Subcutaneous abdominal adipose tissue (tissue), 5 donors: ENCODE results near the gene ZNF444.

Experiments
- H3K27ac ChIP-seq: one replicate; pipeline ENCODE4 v1.7.0; 2013; ENCODE audit warnings: low read depth, mild to moderate bottlenecking, inconsistent platforms, low read length, moderate library complexity
- H3K27me3 ChIP-seq, 5 donors: one replicate each; pipeline ENCODE4 v1.7.0; 2013; ENCODE audit warnings: low read length in 5 of 5, inconsistent platforms in 1 of 5; ENCODE audit not compliant: control insufficient read depth in 5 of 5, insufficient read depth in 4 of 5
- H3K36me3 ChIP-seq, 5 donors: one replicate each; pipeline ENCODE4 v1.7.0; 2013; ENCODE audit warnings: low read length in 5 of 5; ENCODE audit not compliant: control insufficient read depth in 5 of 5, insufficient read depth in 5 of 5
- H3K4me1 ChIP-seq, 5 donors: one replicate each; pipeline ENCODE4 v1.7.0; 2013; ENCODE audit warnings: low read length in 5 of 5, mild to moderate bottlenecking in 3 of 5, moderate library complexity in 1 of 5; ENCODE audit not compliant: control insufficient read depth in 5 of 5, insufficient read depth in 5 of 5
- H3K4me3 ChIP-seq, 5 donors: one replicate each; pipeline ENCODE4 v1.7.0; 2013; ENCODE audit warnings: low read length in 5 of 5, low read depth in 1 of 5
- H3K9ac ChIP-seq, 5 donors: one replicate each; pipeline ENCODE4 v1.7.0; 2013; ENCODE audit warnings: low read length in 5 of 5, mild to moderate bottlenecking in 4 of 5, moderate library complexity in 3 of 5
- H3K9me3 ChIP-seq, 5 donors: one replicate each; pipeline ENCODE4 v1.7.0; 2013; ENCODE audit warnings: low read length in 5 of 5; ENCODE audit not compliant: control insufficient read depth in 5 of 5
- donor health status: healthy.
- donor health status: healthy.
- donor health status: healthy.
- donor health status: healthy.
- donor health status: healthy.

Gene ZNF444

GRCh38 chr19:56106397-56106849, 34.7 kb upstream of the ZNF444 start:
- Histone ChIP-seq H3K9ac (no peak overlapping the region), H3K27me3 (no peaks in the 10 kb centered on the region), H3K4me1 (peaks cover 8 to 72% (median 57%) of the 10 kb centered on the region in 5 donors), H3K27ac (no peak overlapping the region), H3K36me3 (peaks cover 0 to 28% (median 19%) of the 10 kb centered on the region in 5 donors), H3K9me3 (no peaks in the 10 kb centered on the region), H3K4me3 (no peak overlapping the region)

GRCh38 chr19:56106993-56107392, 34.1 kb upstream of the ZNF444 start:
- H3K27me3 ChIP-seq: no peaks in the 10 kb centered on the region
- H3K9me3 ChIP-seq: no peaks in the 10 kb centered on the region
- H3K4me1 ChIP-seq: peaks cover 10 to 78% (median 63%) of the 10 kb centered on the region in 5 donors
- H3K36me3 ChIP-seq: peaks cover 0 to 22% (median 13%) of the 10 kb centered on the region in 5 donors
- no peak overlapping the region for H3K4me3 ChIP-seq
- H3K27ac ChIP-seq: no peak overlapping the region
- H3K9ac ChIP-seq: no peak overlapping the region

DNA sequence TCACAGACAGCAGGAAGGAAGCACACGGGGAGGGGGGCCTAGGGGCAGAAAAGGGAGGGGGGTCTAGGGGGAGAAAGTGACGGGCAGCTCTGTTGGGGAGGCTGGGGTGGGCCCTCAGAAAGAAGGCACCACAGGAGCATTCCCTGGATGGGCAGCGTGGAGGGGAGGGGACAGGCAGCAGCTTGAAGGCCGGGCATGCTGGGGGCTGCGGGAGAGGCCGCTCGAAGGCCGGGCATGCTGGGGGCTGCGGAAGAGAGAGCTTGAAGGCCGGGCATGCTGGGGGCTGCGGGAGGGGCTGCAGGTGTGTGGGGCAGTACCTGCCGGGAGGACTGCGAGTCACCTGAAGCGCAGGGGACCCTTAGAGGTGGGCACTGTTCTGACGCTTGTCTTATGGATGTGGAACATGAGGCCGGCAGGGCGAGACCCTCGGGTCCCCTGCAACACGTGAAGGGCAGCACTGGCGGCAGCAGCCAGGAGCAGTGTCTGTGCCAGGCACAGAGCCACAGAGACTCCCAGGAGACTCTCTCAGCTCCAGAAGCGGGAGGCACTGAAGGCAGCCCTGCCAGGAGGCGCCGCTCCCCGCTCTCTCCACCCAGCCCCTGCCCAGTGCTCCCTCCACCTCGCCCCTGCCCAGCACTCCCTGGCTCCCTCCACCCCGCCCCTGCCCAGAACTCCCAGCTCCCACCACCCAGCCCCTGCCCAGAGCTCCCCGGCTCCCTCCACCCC, 33.3 kb upstream of the ZNF444 start:
- Histone ChIP-seq H3K9me3 (no peaks in the 10 kb centered on the region), H3K27ac (no peak overlapping the region), H3K9ac (no peak overlapping the region), H3K27me3 (no peaks in the 10 kb centered on the region), H3K36me3 (peaks cover 0 to 14% (median 5%) of the 10 kb centered on the region in 5 donors), H3K4me1 (peaks cover 13 to 85% (median 70%) of the 10 kb centered on the region in 5 donors), H3K4me3 (no peak overlapping the region)

DNA sequence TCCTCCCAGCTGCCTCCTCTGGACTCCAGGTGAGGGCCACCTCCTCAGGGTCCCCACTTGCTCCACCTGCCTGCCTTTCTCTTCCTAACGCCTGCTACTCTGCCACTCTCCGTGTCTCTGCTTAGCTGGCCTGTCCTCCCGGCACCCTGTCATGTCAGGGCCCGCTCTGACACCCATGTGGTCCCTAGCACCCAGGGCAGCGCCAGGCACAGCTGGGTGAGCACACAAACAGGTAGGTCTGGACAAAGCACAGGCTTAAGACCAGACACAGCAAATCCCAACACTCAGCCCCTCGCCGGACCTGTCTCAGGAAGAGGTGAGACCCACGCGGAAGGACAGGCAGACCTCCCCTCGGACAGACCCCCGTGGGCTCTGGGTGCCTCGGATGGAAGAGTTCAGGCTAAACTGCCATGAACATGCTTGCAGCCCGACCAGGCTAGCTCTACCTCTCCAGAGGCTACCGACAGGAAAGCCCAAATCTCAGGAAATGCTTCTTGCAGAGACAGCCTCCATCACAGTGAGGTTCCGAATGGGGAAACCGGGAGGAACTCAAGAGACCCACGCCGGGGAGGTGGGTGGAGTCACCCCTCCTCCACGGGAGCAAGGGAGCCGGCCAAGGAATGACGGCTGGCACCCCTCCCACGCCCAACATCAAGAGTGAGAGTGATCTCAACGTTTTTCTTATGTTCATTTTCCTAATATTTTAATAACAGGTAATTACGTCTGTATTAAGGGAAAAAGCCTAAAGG, 32.5 kb upstream of the ZNF444 start:
- Histone ChIP-seq H3K27me3 (no peaks in the 10 kb centered on the region), H3K27ac (no peak overlapping the region), H3K4me3 (peak overlapping the region in 4 of 5 donors; percentile 14 to 44 (median 37)), H3K36me3 (peaks cover 0 to 13% (median 3%) of the 10 kb centered on the region in 5 donors), H3K9me3 (no peaks in the 10 kb centered on the region), H3K9ac (peak overlapping the region in 3 of 5 donors; percentile 4 to 54 (median 28)), H3K4me1 (peaks cover 13 to 88% (median 78%) of the 10 kb centered on the region in 5 donors)

GRCh38 chr19:56109226-56109625, 31.9 kb upstream of the ZNF444 start:
- Histone ChIP-seq H3K4me3 (peak overlapping the region in 3 of 5 donors; percentile 13 to 44 (median 14)), H3K27ac (no peak overlapping the region), H3K27me3 (no peaks in the 10 kb centered on the region), H3K9me3 (no peaks in the 10 kb centered on the region), H3K36me3 (peaks cover 0 to 13% (median 3%) of the 10 kb centered on the region in 5 donors), H3K9ac (peak overlapping the region in 1 of 5 donors; percentile 28), H3K4me1 (peaks cover 13 to 94% (median 78%) of the 10 kb centered on the region in 5 donors)

GRCh38 chr19:56110515-56111448, 30.3 kb upstream of the ZNF444 start:
- Histone ChIP-seq H3K9me3 (no peaks in the 10 kb centered on the region), H3K27ac (peak overlapping the region; percentile 50), H3K4me3 (peak overlapping the region in 2 of 5 donors; percentile 12 to 13), H3K9ac (peak overlapping the region in 3 of 5 donors; percentile 16 to 48 (median 41)), H3K36me3 (peaks cover 0 to 19% (median 5%) of the 10 kb centered on the region in 5 donors), H3K4me1 (peaks cover 13 to 89% (median 78%) of the 10 kb centered on the region in 5 donors), H3K27me3 (no peaks in the 10 kb centered on the region)

- Histone ChIP-seq H3K9ac (peak overlapping the region in 1 of 5 donors; percentile 48), H3K4me1 (peaks cover 13 to 80% (median 74%) of the 10 kb centered on the region in 5 donors)
Measured at GRCh38 chr19:56111601-56112312, 29.3 kb upstream of the ZNF444 start.

GRCh38 chr19:56112313-56112709, 28.8 kb upstream of the ZNF444 start:
- H3K36me3 ChIP-seq: peaks cover 0 to 6% (median 1%) of the 10 kb centered on the region in 5 donors
- H3K27ac ChIP-seq: no peak overlapping the region
- peak overlapping the region in 1 of 5 donors; percentile 12 for H3K4me3 ChIP-seq
- peak overlapping the region in 1 of 5 donors; percentile 48 for H3K9ac ChIP-seq
- H3K4me1 ChIP-seq: peaks cover 13 to 80% (median 73%) of the 10 kb centered on the region in 5 donors
- H3K27me3 ChIP-seq: no peaks in the 10 kb centered on the region
- no peaks in the 10 kb centered on the region for H3K9me3 ChIP-seq

More at GRCh38 chr19:56111601-56112312, 29.3 kb upstream of the ZNF444 start:
- no peaks in the 10 kb centered on the region for H3K9me3 ChIP-seq
- H3K36me3 ChIP-seq: peaks cover 0 to 11% (median 3%) of the 10 kb centered on the region in 5 donors
- peak overlapping the region in 1 of 5 donors; percentile 12 for H3K4me3 ChIP-seq
- H3K27ac ChIP-seq: peak overlapping the region; percentile 50
- no peaks in the 10 kb centered on the region for H3K27me3 ChIP-seq
